Gastroesophageal sphincter (tissue), 3 donors: Measurements from ENCODE around the gene SMARCA2.

Source experiments
- EP300 ChIP-seq: sonication (generic); formaldehyde crosslinking; IDR thresholded peaks from one replicate; pipeline ENCODE4 v1.6.1; 2017; ENCODE audit warnings: antibody characterized with exemption, mild to moderate bottlenecking
- POLR2A ChIP-seq, 2 donors: fragments of 450-650 bp; IDR thresholded peaks; one replicate each; pipeline ENCODE4 v1.6.1; 2017; ENCODE audit warnings: antibody characterized with exemption in 2 of 2, mild to moderate bottlenecking in 2 of 2, moderate library complexity in 1 of 2
- POLR2AphosphoS5 ChIP-seq: sonication (generic); formaldehyde crosslinking; IDR thresholded peaks from one replicate; pipeline ENCODE4 v1.6.1; 2017; ENCODE audit warnings: antibody characterized with exemption
- TF ChIP-seq, protein P1 (sequence below), 4 experiments: fragments of 200-600 bp in 2 of 4; fragments of 450-650 bp in 2 of 4; sonication (generic) in 1 of 4; IDR thresholded peaks; one replicate each; pipeline ENCODE4 v1.5.1; 2017 to 2019; ENCODE audit warnings: antibody characterized with exemption in 4 of 4, mild to moderate bottlenecking in 2 of 4, moderate library complexity in 2 of 4

DNA sequence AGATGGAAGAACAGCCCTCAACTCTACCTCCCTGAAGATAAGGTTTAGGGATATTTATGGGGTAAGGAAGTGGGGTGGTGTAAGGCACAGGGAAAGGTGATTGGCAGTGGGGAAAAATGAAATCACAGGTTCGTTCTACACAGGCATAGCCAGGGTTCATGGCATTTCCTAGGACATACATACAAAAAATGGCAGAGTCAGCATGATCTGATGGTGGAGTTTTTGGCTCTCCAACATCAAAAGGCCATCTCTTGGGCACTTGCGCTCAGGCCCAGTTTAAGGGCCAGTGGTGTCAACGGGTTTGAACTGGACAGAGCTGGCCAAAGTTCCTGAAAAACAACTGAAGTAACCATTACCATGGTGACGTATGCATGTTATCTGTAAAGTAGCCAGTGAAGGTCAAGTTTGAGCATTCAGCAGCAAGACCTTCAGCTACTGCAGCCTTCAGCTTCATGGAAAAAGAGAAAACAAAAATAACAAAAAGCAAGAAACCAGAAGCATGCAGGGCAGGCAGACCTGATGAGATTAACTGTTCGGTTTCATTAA lies 92.8 kb downstream of the SMARCA2 start:
- TF ChIP-seq POLR2AphosphoS5 (no peak), EP300 (no peak), POLR2A (IDR thresholded peaks at IDR 0.05) (no peak)
- TF ChIP-seq, protein P1, sequence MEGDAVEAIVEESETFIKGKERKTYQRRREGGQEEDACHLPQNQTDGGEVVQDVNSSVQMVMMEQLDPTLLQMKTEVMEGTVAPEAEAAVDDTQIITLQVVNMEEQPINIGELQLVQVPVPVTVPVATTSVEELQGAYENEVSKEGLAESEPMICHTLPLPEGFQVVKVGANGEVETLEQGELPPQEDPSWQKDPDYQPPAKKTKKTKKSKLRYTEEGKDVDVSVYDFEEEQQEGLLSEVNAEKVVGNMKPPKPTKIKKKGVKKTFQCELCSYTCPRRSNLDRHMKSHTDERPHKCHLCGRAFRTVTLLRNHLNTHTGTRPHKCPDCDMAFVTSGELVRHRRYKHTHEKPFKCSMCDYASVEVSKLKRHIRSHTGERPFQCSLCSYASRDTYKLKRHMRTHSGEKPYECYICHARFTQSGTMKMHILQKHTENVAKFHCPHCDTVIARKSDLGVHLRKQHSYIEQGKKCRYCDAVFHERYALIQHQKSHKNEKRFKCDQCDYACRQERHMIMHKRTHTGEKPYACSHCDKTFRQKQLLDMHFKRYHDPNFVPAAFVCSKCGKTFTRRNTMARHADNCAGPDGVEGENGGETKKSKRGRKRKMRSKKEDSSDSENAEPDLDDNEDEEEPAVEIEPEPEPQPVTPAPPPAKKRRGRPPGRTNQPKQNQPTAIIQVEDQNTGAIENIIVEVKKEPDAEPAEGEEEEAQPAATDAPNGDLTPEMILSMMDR (IDR thresholded peaks at IDR 0.05): no peak
